ENCODE results near the gene SPIB.
A peak's percentile ranks its signal among the peaks of the same experiment; 100 is the strongest.

The SPIB gene

GRCh38 chr19:50377051-50377461, 41.7 kb upstream of the SPIB start:
- Histone ChIP-seq H3K79me2 (ENCODE audit: low read length) (no peaks in the 10 kb centered on the region), H3K4me2 (ENCODE audit: low read length) (peak overlapping the region; percentile 48), H3K27ac (ENCODE audit: low read length) (no peak overlapping the region), H3K27me3 (ENCODE audit: low read depth, low read length) (no peaks in the 10 kb centered on the region), H3K36me3 (replicated peaks; ENCODE audit: low read depth, low read length) (peaks cover 29% of the 10 kb centered on the region), H2AFZ (ENCODE audit: low read depth, low read length) (no peak overlapping the region), H3K4me1 (ENCODE audit: low read length) (peaks cover 3% of the 10 kb centered on the region; the same call in 1 of the 2 replicates), H4K20me1 (ENCODE audit: insufficient read depth, low read length) (0 out of 2 replicates have a peak, but pooled peaks cover 4% of the 10 kb centered on the region), H3K9ac (ENCODE audit: low read length) (no peak overlapping the region), H3K4me3 (ENCODE audit: low read length) (peak overlapping the region; percentile 83), H3K9me3 (ENCODE audit: insufficient read depth, low read length) (no peaks in the 10 kb centered on the region)
- no peak for TF ChIP-seq EZH2phosphoT487 (IDR thresholded peaks at IDR 0.05; ENCODE audit: low read depth)
- no peak for TF ChIP-seq CTCF (IDR thresholded peaks at IDR 0.05; ENCODE audit: low read depth, low read length)

GRCh38 chr19:50377517-50377916, 41.2 kb upstream of the SPIB start:
- Histone ChIP-seq H3K36me3 (replicated peaks; ENCODE audit: low read depth, low read length) (peaks cover 29% of the 10 kb centered on the region), H3K27me3 (ENCODE audit: low read depth, low read length) (no peaks in the 10 kb centered on the region), H3K27ac (ENCODE audit: low read length) (no peak overlapping the region), H3K4me2 (ENCODE audit: low read length) (no peak overlapping the region), H2AFZ (ENCODE audit: low read depth, low read length) (no peak overlapping the region), H3K9ac (ENCODE audit: low read length) (no peak overlapping the region), H3K4me1 (ENCODE audit: low read length) (peaks cover 3% of the 10 kb centered on the region; the same call in 1 of the 2 replicates), H3K9me3 (ENCODE audit: insufficient read depth, low read length) (no peaks in the 10 kb centered on the region), H3K4me3 (ENCODE audit: low read length) (no peak overlapping the region), H4K20me1 (ENCODE audit: insufficient read depth, low read length) (0 out of 2 replicates have a peak, but pooled peaks cover 4% of the 10 kb centered on the region), H3K79me2 (ENCODE audit: low read length) (no peaks in the 10 kb centered on the region)
- TF ChIP-seq CTCF (IDR thresholded peaks at IDR 0.05; ENCODE audit: low read depth, low read length): no peak
- TF ChIP-seq EZH2phosphoT487 (IDR thresholded peaks at IDR 0.05; ENCODE audit: low read depth): no peak

GRCh38 chr19:50378169-50378862, 40.4 kb upstream of the SPIB start:
- Histone ChIP-seq H3K27ac (ENCODE audit: low read length) (no peak overlapping the region), H4K20me1 (ENCODE audit: insufficient read depth, low read length) (0 out of 2 replicates have a peak, but pooled peaks cover 4% of the 10 kb centered on the region), H3K9ac (ENCODE audit: low read length) (no peak overlapping the region), H3K79me2 (ENCODE audit: low read length) (no peaks in the 10 kb centered on the region), H3K4me2 (ENCODE audit: low read length) (no peak overlapping the region), H3K9me3 (ENCODE audit: insufficient read depth, low read length) (no peaks in the 10 kb centered on the region), H3K27me3 (ENCODE audit: low read depth, low read length) (no peaks in the 10 kb centered on the region), H3K36me3 (replicated peaks; ENCODE audit: low read depth, low read length) (peaks cover 29% of the 10 kb centered on the region), H2AFZ (ENCODE audit: low read depth, low read length) (no peak overlapping the region), H3K4me1 (ENCODE audit: low read length) (peaks cover 5% of the 10 kb centered on the region), H3K4me3 (ENCODE audit: low read length) (no peak overlapping the region)
- no peak for TF ChIP-seq CTCF (IDR thresholded peaks at IDR 0.05; ENCODE audit: low read depth, low read length)
- no peak for TF ChIP-seq EZH2phosphoT487 (IDR thresholded peaks at IDR 0.05; ENCODE audit: low read depth)

GRCh38 chr19:50378863-50379236, 39.9 kb upstream of the SPIB start:
- H3K4me2 ChIP-seq (ENCODE audit: low read length): no peak overlapping the region
- H3K79me2 ChIP-seq (ENCODE audit: low read length): no peaks in the 10 kb centered on the region
- H2AFZ ChIP-seq (ENCODE audit: low read depth, low read length): no peak overlapping the region
- no peak overlapping the region for H3K27ac ChIP-seq (ENCODE audit: low read length)
- no peak overlapping the region for H3K9ac ChIP-seq (ENCODE audit: low read length)
- H3K36me3 ChIP-seq (replicated peaks; ENCODE audit: low read depth, low read length): peaks cover 29% of the 10 kb centered on the region
- TF ChIP-seq CTCF (IDR thresholded peaks at IDR 0.05; ENCODE audit: low read depth, low read length) (no peak), EZH2phosphoT487 (IDR thresholded peaks at IDR 0.05; ENCODE audit: low read depth) (no peak)
- 0 out of 2 replicates have a peak, but pooled peaks cover 4% of the 10 kb centered on the region for H4K20me1 ChIP-seq (ENCODE audit: insufficient read depth, low read length)
- H3K4me1 ChIP-seq (ENCODE audit: low read length): peaks cover 8% of the 10 kb centered on the region
- H3K4me3 ChIP-seq (ENCODE audit: low read length): no peak overlapping the region
- no peaks in the 10 kb centered on the region for H3K27me3 ChIP-seq (ENCODE audit: low read depth, low read length)
- no peaks in the 10 kb centered on the region for H3K9me3 ChIP-seq (ENCODE audit: insufficient read depth, low read length)

Measured in OCI-LY3 (cell line).